Stimulated activated CD8-positive, alpha-beta memory T cell treated with anti-CD3 and anti-CD28 coated beads, Interleukin-15, amount 100 ng/mL, for 1 hour (primary cell): ENCODE data around the gene DLGAP4.

Source experiments
- DNase-seq: peaks from one replicate; pipeline ENCODE4 v3.0.0-alpha.2; 2020; ENCODE audit warnings: low read depth

The DLGAP4 gene, protein sequence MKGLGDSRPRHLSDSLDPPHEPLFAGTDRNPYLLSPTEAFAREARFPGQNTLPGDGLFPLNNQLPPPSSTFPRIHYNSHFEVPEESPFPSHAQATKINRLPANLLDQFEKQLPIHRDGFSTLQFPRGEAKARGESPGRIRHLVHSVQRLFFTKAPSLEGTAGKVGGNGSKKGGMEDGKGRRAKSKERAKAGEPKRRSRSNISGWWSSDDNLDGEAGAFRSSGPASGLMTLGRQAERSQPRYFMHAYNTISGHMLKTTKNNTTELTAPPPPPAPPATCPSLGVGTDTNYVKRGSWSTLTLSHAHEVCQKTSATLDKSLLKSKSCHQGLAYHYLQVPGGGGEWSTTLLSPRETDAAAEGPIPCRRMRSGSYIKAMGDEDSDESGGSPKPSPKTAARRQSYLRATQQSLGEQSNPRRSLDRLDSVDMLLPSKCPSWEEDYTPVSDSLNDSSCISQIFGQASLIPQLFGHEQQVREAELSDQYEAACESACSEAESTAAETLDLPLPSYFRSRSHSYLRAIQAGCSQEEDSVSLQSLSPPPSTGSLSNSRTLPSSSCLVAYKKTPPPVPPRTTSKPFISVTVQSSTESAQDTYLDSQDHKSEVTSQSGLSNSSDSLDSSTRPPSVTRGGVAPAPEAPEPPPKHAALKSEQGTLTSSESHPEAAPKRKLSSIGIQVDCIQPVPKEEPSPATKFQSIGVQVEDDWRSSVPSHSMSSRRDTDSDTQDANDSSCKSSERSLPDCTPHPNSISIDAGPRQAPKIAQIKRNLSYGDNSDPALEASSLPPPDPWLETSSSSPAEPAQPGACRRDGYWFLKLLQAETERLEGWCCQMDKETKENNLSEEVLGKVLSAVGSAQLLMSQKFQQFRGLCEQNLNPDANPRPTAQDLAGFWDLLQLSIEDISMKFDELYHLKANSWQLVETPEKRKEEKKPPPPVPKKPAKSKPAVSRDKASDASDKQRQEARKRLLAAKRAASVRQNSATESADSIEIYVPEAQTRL

DNA sequence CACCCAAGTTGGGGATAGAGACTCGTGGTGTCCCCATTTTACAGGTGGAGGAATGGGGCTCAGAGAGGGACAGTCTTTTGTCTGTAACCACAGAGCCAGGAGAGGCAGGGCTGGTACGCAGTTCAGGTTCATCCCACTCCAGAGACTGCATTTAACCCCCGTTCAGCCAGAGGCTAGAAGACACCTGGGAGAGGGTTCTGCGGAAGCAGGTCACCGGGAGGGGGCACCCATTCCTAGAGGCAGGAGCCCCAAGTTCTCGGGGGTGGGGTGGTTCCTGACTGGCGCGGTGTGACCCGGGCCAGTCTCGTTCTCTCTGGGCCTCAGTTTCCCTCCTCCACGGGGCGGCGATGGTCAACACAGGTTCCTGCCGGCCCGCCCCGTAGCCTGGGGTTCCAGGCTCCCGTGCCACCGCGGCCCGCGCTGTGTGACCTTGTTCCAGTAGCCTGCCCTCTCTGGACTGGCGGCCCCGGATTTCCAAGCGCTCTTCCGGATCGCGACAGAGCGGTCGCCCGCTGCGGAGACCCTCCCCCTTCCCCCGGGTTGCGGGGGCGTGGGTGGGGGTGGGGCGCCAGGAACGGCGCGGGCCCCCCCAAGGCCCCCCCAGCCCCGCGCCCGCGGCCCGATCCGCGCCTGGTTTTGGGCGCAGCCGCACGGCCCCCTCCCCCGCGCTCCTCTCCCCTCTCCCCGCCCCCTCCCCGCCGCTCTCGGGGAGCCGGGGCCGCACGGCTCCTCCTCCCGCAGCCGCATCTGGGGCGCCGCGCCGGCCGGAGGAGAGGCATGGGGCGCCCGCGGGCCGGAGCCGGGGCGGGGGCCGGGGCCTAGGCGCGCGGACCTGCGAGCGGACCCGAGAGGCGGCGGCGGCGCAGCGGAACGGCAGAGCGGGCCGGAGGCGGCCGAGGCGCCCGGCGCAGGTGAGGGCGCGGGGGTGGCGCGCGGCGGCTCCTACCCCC, at the start of gene DLGAP4:
TSS of gene DLGAP4 (plus strand) at position 738 of the 950 bp plus-strand sequence. CDS start 125,379 bp downstream, outside the sequence.
- DNase-seq: no peak

DNA sequence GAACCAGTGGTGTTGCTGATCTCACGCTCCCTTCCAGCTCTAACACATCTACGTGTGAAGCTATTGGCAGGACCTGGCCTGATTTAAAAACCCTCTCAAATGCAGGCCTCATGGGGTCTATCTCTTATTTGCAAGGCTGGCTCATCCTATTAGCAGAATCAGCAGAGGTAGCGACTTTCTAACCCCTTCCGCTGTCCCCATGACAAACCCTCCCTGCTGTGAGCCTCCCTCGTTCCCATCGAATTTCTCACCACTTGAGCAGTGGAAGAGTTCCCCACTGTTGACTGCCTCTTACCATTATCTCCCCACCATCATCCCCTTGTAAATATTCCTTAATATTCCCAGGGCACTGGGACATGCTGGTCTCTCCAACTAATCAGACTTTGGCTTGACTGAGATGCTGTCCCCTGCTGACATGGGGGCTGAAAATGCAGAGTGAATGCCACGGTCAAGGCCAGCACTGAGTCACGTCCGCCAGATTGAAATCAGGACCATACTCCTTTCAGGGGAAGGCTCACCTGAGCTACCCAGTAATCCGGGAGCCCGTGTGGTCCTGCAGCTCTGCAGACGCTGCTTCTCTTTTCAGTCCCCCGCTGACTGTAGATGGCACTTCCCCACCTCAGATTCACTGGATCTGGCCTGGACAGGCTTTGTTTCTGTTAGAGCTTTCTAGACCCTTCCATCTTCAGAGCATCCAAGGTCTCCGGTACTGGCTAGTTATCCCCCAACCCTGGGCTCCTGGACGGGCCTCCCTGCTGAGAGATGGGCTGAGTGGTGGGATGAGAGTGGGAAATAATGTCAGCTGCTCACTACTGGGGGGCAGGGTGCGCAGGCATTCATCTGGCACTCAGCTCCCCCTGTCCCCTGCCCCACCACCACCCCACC, 46.7 kb upstream of the DLGAP4 start:
- DNase-seq: no peak

DNA sequence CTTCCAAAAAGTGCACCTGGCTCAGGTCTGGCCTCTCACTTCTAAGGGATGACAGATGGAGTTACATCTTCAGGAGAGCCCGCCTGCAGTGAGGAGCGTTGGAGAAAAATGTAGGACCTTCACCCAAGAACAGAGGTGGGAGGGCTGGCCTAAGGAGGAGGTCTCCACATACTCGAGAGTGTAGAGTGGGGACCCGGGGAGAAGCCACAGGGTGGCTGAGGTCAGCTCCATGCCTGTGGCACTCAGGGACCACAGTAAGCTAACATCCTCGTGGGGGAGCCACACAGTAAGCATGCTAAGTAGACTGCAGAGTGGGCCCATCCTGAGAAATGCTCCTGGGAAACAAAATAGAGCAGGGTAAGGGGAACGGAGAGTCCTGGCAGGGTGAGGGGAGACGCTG, 45.8 kb upstream of the DLGAP4 start:
- DNase-seq: no peak

DNA sequence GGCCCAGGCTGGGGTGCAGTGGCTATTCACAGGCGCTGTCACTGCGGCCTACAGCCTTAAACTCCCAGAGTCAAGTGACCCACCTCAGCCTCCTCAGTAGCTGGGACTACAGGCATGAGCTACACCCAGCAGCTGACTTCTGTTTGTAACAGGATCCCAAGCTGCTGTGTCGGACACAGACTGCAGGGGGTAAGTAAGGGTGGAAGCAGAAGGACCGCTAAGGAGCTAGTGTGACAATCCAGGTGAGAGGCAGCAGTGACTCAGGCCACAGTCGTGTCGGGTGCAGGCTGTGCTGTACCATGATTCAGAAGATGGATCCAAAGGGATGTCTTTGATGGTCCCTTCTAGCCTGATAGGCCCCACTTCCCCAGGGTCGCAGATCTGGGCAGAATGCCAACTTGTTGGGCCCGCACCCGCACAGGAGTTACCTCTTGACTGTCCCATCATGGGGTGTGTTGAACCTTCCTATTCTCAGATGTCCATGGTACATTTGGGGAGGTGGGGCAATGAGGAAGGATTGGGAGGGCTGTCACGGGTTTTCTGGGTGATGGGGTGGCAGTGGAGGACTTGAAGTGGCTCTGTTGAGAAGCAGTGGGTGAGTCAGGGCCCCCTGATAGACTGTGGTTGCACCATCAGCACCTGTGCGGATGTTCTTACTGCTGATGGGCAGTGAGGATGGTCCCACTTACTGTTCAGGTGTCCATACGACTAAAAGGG, 44.6 kb upstream of the DLGAP4 start:
- DNase-seq: no peak

DNA sequence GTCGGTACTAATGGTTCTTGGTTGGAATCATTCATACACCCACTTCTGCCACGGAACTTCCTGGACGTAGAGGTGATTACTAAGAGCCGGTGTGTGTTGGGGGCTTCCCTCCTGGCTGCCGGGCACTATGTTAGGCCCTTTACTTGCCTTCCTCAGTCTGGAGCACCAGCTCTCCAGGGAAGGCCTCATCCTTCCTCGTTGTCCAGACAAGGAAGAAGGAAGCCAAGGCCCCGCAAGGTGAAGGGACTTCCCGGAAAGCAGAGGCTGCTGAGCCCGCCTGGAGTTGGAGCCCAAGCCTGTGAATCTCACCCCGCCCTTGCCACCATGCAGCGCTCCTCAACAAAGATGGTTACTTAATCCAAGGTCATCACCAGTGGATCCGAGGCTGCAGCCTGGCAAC, 43.7 kb upstream of the DLGAP4 start:
- no peak for DNase-seq

DNA sequence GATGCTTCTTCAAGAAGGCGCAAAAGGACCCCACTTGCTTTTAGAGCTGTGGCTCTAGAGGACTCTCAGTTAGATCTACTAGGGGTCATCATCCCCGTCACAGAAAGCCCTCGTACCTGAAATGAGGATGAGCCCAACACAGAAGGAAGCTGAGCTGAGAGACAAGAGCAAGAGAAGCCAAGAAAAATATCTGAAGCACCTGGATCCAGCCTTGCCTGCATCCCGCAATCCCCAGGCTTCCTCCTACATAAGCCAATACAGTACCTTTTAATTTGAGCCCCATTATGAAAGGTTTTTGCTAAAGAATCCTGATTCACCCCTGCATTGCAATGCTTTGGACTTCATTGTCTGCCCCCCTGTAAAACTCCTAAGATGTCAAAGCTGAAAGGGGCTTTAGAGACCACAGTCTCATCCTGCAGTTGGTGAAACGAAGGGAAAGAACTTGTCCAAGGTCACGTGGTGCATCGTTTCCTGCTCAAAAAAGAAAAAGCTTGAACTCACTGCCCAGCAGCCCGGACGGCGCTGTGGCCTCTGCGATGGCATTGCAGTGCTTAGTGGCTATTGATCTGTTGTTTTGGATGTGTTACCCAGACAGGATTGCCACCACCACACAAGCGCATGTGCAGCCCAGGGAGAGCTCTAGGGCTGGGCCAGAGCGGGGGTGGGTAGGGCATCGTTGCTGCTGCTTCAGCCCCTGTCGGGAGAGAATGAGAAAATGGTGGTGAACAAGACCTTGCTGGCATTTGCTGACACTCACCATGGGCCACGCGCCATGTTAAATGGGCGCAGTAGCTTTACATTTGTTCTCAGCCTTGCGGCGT, 41.5 kb upstream of the DLGAP4 start:
- no peak for DNase-seq

DNA sequence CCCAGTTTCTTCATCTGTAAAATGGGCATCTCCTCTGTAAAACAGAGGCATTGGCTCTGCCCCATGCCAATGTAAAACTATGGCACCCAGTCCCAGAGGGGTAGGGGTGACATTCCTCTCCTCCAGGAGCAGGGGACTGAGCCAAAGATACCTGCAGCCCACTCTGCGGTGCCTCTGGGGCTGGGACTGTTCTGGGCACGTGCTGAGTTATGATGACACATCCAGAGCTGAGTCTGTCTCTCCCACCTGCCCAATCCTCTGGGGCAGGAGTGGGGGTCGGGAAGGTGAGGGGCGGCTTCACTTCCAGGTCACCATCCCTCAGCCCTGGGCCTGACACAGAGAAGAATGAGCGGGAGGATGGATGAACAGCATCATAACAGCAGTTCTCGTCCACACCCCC, 40.0 kb upstream of the DLGAP4 start:
- DNase-seq: no peak

DNA sequence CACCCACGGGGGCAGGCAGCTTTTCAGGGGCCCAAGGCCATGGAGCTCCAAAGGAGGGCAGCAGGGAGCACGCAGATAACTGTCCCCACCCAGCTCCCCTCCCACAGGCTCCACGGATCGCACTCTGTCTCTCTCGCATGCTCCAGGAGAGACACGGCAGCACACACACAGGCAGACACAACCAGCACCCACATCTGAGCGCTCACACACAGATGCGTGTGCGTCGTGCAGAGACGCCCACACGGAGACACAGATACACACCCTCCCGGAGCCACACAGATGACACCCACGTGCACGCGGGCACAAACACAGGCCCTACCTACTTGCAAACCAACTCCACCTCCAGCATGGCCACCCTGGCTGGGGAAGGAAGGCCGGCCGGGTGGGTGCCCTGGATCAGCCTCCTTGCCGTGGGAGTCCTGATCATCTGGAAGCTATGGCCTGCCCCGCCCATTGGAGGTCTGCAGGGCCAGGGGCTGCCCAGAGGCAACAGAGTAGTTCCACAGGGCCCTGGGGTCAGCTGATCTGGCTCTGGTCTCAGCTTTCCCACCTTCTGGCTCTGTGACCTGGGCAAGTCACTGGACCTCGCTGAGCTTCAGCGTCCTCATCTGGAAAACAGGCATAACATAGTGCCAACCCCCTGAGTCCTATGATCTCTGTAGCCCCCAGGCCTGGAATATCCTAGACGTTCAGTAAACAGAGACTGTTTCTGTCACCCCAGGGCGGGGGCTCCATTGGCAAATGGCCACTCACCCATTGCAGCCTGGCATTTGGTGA, 38.3 kb upstream of the DLGAP4 start:
- no peak for DNase-seq

DNA sequence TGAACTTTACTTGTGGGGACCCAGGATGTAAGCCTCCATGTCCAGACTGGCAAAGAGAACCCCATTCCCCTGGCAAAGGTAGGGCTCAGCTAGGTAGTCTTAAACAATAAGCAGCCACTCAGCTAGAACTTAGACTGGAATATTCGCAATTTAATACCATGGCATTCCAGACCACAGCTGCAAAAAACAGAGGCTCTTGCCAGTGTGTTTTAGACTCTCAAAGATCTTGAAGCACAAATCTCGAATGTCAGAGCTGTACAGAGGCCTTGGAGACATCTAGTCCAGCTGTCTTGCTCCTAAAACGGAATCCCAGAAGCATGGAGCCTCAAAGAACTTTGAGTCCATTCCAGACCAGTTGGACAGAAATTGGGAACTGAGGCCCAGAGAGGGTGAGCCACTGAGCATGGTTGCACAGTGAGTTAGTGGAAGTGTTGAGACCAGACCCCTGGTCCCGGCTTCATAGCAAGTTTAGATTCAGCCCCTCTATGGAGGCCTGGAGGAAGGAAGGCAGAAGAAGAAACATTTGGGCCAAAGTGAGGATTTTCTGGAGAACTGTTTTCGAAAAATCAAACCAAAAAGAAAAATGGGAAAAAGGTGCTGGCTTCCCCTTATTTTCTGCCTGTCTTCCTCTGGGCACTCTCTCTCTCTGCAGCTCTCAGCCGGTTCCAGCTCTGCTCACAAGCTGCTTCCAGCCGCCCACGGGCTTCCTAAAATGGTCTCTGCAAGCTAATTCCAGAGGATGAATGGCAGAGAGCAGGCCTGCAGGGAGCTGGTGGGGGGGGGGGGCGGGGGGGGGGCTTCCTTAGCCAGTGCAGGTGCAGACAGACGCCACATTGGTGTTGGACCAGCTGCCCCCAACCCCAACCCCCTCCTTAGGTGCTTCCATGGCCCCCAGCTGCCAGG, 37.4 kb upstream of the DLGAP4 start:
- DNase-seq: no peak

DNA sequence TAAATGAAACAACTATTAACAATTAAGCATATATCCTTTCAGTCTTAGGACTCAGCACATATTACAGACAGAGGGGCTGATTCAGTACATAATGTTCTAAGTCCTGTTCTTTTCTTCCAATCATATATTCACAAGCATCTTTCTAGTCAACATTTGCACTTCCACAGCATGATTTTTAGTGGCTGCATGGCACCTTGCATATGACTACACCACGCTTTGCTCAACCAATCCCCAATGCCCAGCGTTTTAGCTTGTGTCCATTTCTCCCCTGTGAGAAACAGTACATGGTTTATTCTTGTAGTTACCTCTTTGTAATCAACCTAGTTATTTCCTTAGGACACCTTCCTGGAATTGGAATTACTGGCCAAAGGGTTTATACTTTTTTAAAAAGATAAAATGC, 36.6 kb upstream of the DLGAP4 start:
- no peak for DNase-seq

DNA sequence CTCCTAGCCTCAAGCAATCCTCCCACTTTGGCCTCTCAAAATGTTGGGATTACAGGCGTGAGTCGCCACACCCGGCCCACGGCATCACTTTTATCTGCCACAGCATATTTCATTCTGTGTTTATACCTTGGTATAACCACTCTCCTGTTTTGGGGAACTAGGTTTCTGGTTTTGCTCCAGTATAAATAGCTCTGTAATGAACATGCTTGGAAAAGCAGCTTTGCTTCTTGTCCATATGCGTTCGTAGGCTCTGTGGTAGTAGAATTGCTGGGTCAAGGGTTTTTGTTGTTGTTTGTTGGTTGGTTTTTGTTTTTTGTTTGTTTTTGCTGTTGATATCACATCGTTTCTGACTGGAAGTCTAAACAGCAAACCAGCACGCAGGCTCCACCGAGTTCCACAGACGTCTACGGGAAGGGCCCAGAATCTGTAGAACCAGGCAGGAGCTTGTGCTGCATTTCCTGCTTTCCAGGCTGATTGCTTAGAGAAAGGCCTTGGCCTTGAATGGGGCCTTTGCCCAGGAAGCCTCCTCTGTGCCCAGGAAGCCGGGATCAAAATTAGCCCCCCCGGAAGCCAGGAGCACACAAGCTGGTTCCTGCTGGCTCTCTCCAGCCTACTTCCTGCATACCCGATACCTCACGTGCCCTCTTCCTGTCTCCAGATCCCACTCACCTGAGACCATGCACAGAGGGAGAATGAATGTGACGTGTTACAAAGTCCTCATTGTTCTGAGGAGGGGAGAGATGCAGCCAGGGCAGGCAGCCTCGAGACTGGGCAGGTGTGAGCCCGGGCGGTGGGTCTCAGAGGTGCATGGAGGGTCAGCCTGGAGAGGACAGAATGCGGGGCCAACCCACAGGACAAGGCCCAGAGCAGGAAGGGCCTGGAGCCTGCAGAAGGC, 35.1 kb upstream of the DLGAP4 start:
- no peak for DNase-seq

DNA sequence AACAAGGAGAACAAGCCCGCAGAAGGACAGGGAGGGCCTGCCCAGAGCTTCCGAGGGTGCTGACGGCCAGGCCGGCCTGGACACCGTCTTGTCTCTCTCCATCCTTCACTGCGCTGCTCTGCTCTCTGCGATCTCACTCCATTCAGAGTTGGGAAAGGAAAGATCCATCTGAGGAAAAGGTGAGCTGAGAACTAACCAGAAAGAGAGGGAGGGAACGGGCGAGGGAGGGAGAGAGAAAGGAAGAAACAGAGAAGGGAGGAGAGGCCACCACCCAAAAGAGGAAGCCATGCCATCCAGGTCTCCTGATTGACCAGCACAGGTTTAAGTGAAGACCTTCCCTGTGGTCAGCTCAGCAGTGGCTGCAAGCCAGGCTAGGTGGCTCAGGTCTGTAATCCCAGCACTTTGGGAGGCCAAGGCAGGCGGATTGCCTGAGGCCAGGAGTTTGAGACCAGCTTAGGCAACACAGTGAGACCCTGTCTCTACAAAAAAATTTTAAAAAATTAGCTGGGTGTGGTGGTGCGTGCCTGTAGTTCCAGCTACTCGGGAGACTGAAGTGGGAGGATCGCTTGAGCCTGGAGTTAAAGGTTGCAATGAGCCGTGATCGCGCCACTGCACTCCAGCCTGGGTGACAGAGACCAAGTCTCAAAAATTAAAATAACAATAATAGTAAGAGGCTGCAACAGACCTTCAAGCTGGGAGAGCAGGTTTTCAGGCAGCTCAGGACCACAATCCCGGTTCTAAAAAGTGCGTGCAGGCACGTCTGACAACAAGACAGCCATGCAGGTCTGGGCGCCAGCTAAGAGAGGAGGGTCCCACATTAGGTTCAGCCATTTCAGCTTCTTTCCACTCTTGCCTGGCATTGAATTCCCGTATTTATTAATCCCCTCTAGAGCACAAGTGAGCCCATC, 34.2 kb upstream of the DLGAP4 start:
- no peak for DNase-seq

DNA sequence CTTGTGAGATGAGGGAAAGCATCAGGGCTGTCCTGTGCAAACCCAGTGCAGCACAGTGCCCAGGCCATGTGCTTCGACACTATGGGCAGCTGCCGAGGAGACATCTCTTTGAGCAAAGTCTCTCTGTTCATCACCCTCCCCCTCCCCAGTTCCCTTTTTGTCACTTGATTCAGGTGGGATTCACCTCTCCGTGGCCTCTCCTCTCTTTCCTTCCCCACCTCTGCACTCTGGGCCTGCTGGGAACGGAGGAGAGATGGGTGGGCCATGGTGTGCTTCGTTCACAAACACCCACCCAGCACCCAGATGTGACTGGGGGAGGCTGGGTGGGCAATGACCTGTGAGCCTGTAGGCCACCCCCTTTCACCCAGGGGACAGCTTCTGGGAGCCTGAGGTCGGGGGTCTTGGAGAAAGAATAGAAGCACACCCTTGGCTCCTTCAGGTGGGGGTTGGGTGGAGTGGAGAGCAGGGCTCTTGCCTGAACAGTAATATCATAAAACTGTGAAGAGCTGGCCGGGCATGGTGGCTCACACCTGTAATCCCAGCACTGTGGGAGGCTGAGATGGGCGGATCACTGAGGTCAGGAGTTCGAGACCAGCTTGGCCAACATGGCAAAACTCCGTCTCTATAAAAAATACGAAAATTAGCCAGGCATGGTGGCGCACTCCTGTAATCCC, 33.5 kb upstream of the DLGAP4 start:
- DNase-seq: no peak

DNA sequence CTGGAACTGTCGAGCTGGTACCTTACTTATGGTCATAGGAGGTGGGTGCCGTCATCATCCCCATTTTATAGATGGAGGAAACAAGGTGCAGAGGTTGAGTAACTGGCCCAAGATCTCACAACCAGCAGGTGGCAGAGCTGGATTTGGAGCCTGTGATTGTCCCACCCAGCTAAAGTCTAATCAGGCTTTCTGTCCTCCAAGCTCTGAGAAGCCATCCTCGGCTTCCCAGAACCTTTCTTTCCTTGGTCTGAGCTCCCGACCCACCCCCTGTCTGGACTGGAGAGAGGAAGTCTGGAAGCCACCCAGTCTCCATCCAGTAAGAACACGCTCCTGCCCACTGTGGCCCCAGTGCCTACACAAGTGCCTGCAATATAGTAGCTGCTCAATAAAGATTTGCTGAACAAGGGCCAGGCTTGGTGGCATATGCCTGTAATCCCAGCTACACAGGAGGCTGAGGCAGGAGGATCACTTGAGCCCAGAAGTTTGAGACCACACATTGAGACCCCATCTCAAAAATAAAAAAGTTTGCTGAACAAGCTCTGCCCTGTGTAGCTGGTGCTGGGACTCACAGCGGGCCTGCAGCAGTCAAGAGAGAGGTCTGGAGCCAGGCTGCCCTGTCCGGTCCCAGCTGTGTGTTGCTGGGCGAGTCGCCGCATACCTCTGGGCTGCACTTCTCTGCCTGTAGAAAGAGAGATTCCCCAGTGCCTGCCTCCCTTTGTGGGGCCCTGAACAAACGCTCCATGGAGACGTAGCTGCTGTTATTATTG, 32.5 kb upstream of the DLGAP4 start:
- DNase-seq: no peak
